Activated CD4-positive, CD25-positive, alpha-beta regulatory T cell treated with anti-CD3 and anti-CD28 coated beads, Interleukin-2, amount 50 U/mL, for 24 hours (primary cell): ENCODE results near the gene ZNF22.
"Not testable (repeated sequence)": the region's sequence is repeated elsewhere in the genome, so short reads cannot be mapped to it uniquely, and the experiment has no call there.

Experiments
- ATAC-seq, 2 donors: fragments of 150-1000 bp; cut with Tn5 transposase; one replicate each; pipeline ENCODE4 v1.10.0; 2021; ENCODE audit warnings: mild to moderate bottlenecking in 1 of 2, moderate library complexity in 1 of 2

ZNF22 gene

GRCh38 chr10:44992732-44993225 lies 7.9 kb upstream of the ZNF22 start:
- no peak for ATAC-seq

- ATAC-seq, result no peak
These were observed 7.3 kb upstream of the ZNF22 start for GRCh38 chr10:44993226-44993921.

- no peak for ATAC-seq
These were observed 6.6 kb upstream of the ZNF22 start for GRCh38 chr10:44993922-44994751.

- no peak for ATAC-seq
These were observed 5.8 kb upstream of the ZNF22 start for GRCh38 chr10:44994752-44995530.

- no peak for ATAC-seq
These were observed 5.2 kb upstream of the ZNF22 start for GRCh38 chr10:44995581-44995913.

GRCh38 chr10:44995914-44996669 lies 4.6 kb upstream of the ZNF22 start:
- ATAC-seq, result no peak

- ATAC-seq, result no peak
These were observed 3.5 kb upstream of the ZNF22 start for GRCh38 chr10:44997105-44997748.

GRCh38 chr10:44998146-44998631 lies 2.5 kb upstream of the ZNF22 start:
- no peak for ATAC-seq

- ATAC-seq, result no peak
These were observed 478 bp upstream of the ZNF22 start for GRCh38 chr10:45000138-45000751.

GRCh38 chr10:45001381-45002148 lies 842 bp downstream of the ZNF22 start:
- peak; percentile 60 to 68 for ATAC-seq

GRCh38 chr10:45003432-45004000 lies 2.8 kb downstream of the ZNF22 start:
- no peak for ATAC-seq

- no peak for ATAC-seq
These were observed 3.9 kb downstream of the ZNF22 start for GRCh38 chr10:45004661-45005060.

- no peak for ATAC-seq
These were observed 4.6 kb downstream of the ZNF22 start for GRCh38 chr10:45005284-45005683.

GRCh38 chr10:45006276-45007030 lies 5.7 kb downstream of the ZNF22 start:
- no peak for ATAC-seq

GRCh38 chr10:45008524-45009161 lies 7.9 kb downstream of the ZNF22 start:
- ATAC-seq, result peak in 1 of 2 donors; percentile 7

- not testable (repeated sequence) for ATAC-seq
These were observed 13.8 kb downstream of the ZNF22 start for GRCh38 chr10:45014557-45014956.

- ATAC-seq, result no peak
These were observed 14.9 kb downstream of the ZNF22 start for GRCh38 chr10:45015590-45015989.

- no peak for ATAC-seq
These were observed 22.7 kb downstream of the ZNF22 start for GRCh38 chr10:45023426-45023825.

GRCh38 chr10:45034301-45034700 lies 33.6 kb downstream of the ZNF22 start:
- no peak for ATAC-seq
